ENCODE data around the gene SLFN12.
"Not testable (repeated sequence)": the region's sequence is repeated elsewhere in the genome, so short reads cannot be mapped to it uniquely, and the experiment has no call there.

DNA sequence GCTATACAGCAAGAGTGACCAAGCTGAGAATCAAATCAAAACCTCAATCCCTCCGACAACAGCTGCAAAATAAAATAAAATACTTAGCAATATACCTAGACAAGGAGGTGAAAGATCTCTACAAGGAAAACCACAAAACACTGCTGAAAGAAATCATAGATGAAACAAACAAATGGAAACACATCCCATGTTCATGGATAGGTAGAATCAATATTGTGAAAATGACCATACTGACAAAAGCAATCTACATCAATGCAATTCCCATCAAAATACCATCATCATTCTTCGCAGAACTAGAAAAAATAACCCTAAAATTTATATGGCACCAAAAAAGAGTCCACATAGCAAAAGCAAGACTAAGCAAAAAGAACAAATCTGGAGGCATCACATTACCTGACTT, 17.6 kb downstream of the SLFN12 start:
- TF ChIP-seq, protein P1, sequence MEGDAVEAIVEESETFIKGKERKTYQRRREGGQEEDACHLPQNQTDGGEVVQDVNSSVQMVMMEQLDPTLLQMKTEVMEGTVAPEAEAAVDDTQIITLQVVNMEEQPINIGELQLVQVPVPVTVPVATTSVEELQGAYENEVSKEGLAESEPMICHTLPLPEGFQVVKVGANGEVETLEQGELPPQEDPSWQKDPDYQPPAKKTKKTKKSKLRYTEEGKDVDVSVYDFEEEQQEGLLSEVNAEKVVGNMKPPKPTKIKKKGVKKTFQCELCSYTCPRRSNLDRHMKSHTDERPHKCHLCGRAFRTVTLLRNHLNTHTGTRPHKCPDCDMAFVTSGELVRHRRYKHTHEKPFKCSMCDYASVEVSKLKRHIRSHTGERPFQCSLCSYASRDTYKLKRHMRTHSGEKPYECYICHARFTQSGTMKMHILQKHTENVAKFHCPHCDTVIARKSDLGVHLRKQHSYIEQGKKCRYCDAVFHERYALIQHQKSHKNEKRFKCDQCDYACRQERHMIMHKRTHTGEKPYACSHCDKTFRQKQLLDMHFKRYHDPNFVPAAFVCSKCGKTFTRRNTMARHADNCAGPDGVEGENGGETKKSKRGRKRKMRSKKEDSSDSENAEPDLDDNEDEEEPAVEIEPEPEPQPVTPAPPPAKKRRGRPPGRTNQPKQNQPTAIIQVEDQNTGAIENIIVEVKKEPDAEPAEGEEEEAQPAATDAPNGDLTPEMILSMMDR (IDR thresholded peaks at IDR 0.05) = not testable (repeated sequence)
- TF ChIP-seq POLR2A (IDR thresholded peaks at IDR 0.05) = not testable (repeated sequence)
